ENCODE data around the gene SEPTIN12. TPM values are rescaled to one million over a fixed set of nuclear protein-coding genes. Genes with fewer than 3 reads are reported as not detected.

SEPTIN12 gene
- total and polyA plus RNA-seq, 2 of the 8 experiments (the other 6 are each of a cell fraction or from before 2014, with no cell fraction given), result 0.24 TPM; not detected in 1

GRCh38 chr16:4733211-4733742 is 54.9 kb downstream of the SEPTIN12 start:
- Histone ChIP-seq H3K18ac (ENCODE audit: extremely low read depth, low read length) (no peak overlapping the region), H3K27ac (ENCODE audit: low read depth, low read length) (no peak overlapping the region), H3K9me3 (ENCODE audit: insufficient read depth in 2 of 2, low read depth in 1 of 2, low read length in 1 of 2) (no peaks in the 10 kb centered on the region), H2BK5ac (ENCODE audit: low read depth, low read length) (no peak overlapping the region), H3K4me3 (ENCODE audit: extremely low read depth in 1 of 4, insufficient read depth in 2 of 4, low read depth in 3 of 4, low read length in 4 of 4) (peak overlapping the region; percentile 59 to 97 (median 92)), H2BK12ac (ENCODE audit: low read depth, low read length) (no peak overlapping the region), H3K23ac (ENCODE audit: insufficient read length) (no peak overlapping the region), H4K5ac (ENCODE audit: insufficient read length, low read depth, low read length) (no peak overlapping the region), H3K4me2 (ENCODE audit: insufficient read depth in 1 of 2, low read depth in 2 of 2, low read length in 2 of 2) (peak overlapping the region; percentile 85 to 92), H3K79me2 (ENCODE audit: control insufficient read depth in 1 of 2, insufficient read depth in 2 of 2, low read length in 2 of 2) (peaks cover 4 to 26% of the 10 kb centered on the region in 2 experiments; a peak in 3 of 4 replicates), H4K20me1 (replicated peaks in 1 of 2; ENCODE audit: control insufficient read depth in 1 of 2, insufficient read depth in 2 of 2, low read length in 2 of 2) (peaks cover 0 to 2% of the 10 kb centered on the region in 2 experiments), H3K4ac (replicated peaks; ENCODE audit: insufficient read length, low read depth, low read length) (no peak overlapping the region), H3K4me1 (replicated peaks in 1 of 4; ENCODE audit: control insufficient read depth in 3 of 4, insufficient read depth in 4 of 4, low read length in 3 of 4) (peaks cover 0 to 4% (median 0%) of the 10 kb centered on the region in 4 experiments; a peak in 2 of 7 replicates), H3K79me1 (ENCODE audit: low read depth, low read length) (peaks cover 5% of the 10 kb centered on the region; the same call in 1 of the 2 replicates), H3K14ac (ENCODE audit: insufficient read length) (no peak overlapping the region), H2AK5ac (ENCODE audit: low read depth, low read length) (no peak overlapping the region), H2AFZ (ENCODE audit: low read length) (0 out of 2 replicates have a peak overlapping the region, but pooled peaks have one; percentile 82), H2BK20ac (ENCODE audit: low read length) (no peak overlapping the region), H3K36me3 (ENCODE audit: control insufficient read depth in 2 of 4, insufficient read depth in 4 of 4, low read length in 3 of 4) (peaks cover 3 to 11% (median 4%) of the 10 kb centered on the region in 4 experiments; a peak in 6 of 8 replicates), H3K23me2 (ENCODE audit: low read depth, low read length) (peaks cover 10% of the 10 kb centered on the region; the same call in 1 of the 2 replicates), H3K9ac (replicated peaks in 1 of 4; ENCODE audit: extremely low read depth in 1 of 4, low read depth in 3 of 4, low read length in 3 of 4) (peak overlapping the region; percentile 50 to 82 (median 72); a peak in 6 of 7 replicates), H3K27me3 (replicated peaks in 1 of 4; ENCODE audit: control insufficient read depth in 3 of 4, extremely low read depth in 1 of 4, insufficient read depth in 3 of 4, low read length in 3 of 4) (peaks cover 0 to 4% (median under 1%) of the 10 kb centered on the region in 4 experiments; a peak in 2 of 7 replicates), H4K8ac (ENCODE audit: extremely low read depth, insufficient read depth, low read length) (no peak overlapping the region), H4K91ac (replicated peaks; ENCODE audit: insufficient read length, low read length) (no peak overlapping the region), H2BK120ac (replicated peaks; ENCODE audit: low read depth, low read length) (no peak overlapping the region), H3K56ac (replicated peaks; ENCODE audit: insufficient read length, low read depth, low read length) (no peak overlapping the region), H2BK15ac (ENCODE audit: low read length) (no peak overlapping the region)
- CTCF ChIA-PET (ENCODE audit: partially characterized antibody), result interaction anchor here (1.8 to 2.0 kb wide), 2 partner anchors 16 to 18 kb away, joined by 4 to 9 read pairs; no protein-coding TSS in a partner anchor
- FAIRE-seq (no peak), DNase-seq (ENCODE audit: low read depth in 1 of 2, low spot score in 2 of 2) (no peak)
- POLR2A ChIA-PET (ENCODE audit: partially characterized antibody), result interaction anchor here (0.8 to 3.7 kb wide), 12 partner anchors 8 to 199 kb away, joined by 3 to 17 read pairs (median 6); partner anchors contain the start of genes GLYR1, NUDT16L1, ROGDI and UBN1
- WGBS, 2 experiments (ENCODE audit: extremely low coverage in 1 of 2, insufficient coverage in 1 of 2, insufficient read length in 1 of 2, insufficient replicate concordance in 2 of 2, low coverage in 1 of 2, low lambda C conversion rate in 2 of 2, missing lambda C conversion rate in 1 of 2), result 30% methylated on average over 17 of the region's 17 CpGs; no CpG with 5 or more reads in 1 of the 2 experiments
- TF ChIP-seq NRF1 (IDR thresholded peaks at IDR 0.05; ENCODE audit: low read depth, low read length) (no peak), RAD21 (IDR thresholded peaks at IDR 0.05 in 1 of 2, conservative IDR thresholded peaks at IDR 0.05 in 1 of 2; ENCODE audit: low read depth in 2 of 2, low read length in 2 of 2) (no peak), TCF12 (IDR thresholded peaks at IDR 0.05; ENCODE audit: low read depth, low read length) (no peak)

Measured in H1 (cell line).